ENCODE data around the gene UAP1.

The UAP1 gene

GRCh38 chr1:162633081-162633762, 71.7 kb downstream of the UAP1 start:
- no peak for TF ChIP-seq POLR2A (IDR thresholded peaks at IDR 0.05; ENCODE audit: low read depth, low read length)
- FAIRE-seq (no peak), DNase-seq (ENCODE audit: insufficient read length, low spot score) (no peak)

GRCh38 chr1:162635418-162635817, 73.9 kb downstream of the UAP1 start:
- TF ChIP-seq POLR2A (IDR thresholded peaks at IDR 0.05; ENCODE audit: low read depth, low read length) = no peak
- FAIRE-seq (no peak), DNase-seq (ENCODE audit: insufficient read length, low spot score) (no peak)

GRCh38 chr1:162639718-162640117, 78.2 kb downstream of the UAP1 start:
- no peak for DNase-seq (ENCODE audit: insufficient read length, low spot score)
- no peak for TF ChIP-seq POLR2A (IDR thresholded peaks at IDR 0.05; ENCODE audit: low read depth, low read length)
- no peak for FAIRE-seq

GRCh38 chr1:162641114-162641513, 79.6 kb downstream of the UAP1 start:
- no peak for TF ChIP-seq POLR2A (IDR thresholded peaks at IDR 0.05; ENCODE audit: low read depth, low read length)
- DNase-seq (ENCODE audit: insufficient read length, low spot score) (no peak), FAIRE-seq (no peak)

GRCh38 chr1:162644986-162645314, 83.4 kb downstream of the UAP1 start:
- TF ChIP-seq POLR2A (IDR thresholded peaks at IDR 0.05; ENCODE audit: low read depth, low read length) = no peak
- FAIRE-seq = no peak
- no peak for DNase-seq (ENCODE audit: insufficient read length, low spot score)

GRCh38 chr1:162645666-162646065, 84.1 kb downstream of the UAP1 start:
- no peak for FAIRE-seq
- no peak for DNase-seq (ENCODE audit: insufficient read length, low spot score)
- no peak for TF ChIP-seq POLR2A (IDR thresholded peaks at IDR 0.05; ENCODE audit: low read depth, low read length)

- DNase-seq (ENCODE audit: insufficient read length, low spot score) (no peak), FAIRE-seq (no peak)
- TF ChIP-seq POLR2A (IDR thresholded peaks at IDR 0.05; ENCODE audit: low read depth, low read length) = no peak
These were observed 88.1 kb downstream of the UAP1 start for GRCh38 chr1:162649583-162649982.
